ENCODE results near the gene ELFN2.
"Not testable (repeated sequence)": the region's sequence is repeated elsewhere in the genome, so short reads cannot be mapped to it uniquely, and the experiment has no call there.

ELFN2 gene

GRCh38 chr22:37410174-37411055 lies 16.9 kb downstream of the ELFN2 start:
- no peak for DNase-seq (ENCODE audit: low spot score)

DNA sequence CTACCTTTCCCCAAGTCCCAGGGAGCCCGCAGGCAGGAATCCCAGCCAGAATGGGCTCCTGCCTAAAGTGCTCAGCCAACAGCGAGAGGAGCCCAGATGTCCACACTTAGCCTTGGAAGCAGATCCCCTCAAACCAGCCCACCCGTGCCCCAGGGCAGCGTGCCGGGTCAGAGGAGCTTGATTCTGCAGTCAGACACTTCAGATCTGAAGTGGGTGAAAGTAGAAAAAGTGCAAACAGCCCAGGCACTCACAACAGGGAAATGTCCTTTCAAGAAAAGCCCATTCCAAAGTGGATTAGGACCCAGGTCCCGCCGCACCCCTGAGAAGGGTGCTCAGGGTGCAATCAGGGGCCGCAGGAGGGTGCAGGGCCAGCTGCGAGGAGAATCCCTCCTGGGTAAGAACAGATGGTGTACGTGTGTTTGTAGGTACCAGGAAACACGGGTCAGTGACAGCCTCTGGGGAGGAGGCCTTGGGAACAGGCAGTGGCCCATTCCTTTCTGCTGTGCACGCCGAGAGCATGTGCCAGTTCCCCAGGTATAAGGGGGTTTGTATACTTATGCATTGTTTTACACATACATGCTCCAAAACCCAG lies 17.7 kb downstream of the ELFN2 start:
- no peak for DNase-seq (ENCODE audit: low spot score)

DNA sequence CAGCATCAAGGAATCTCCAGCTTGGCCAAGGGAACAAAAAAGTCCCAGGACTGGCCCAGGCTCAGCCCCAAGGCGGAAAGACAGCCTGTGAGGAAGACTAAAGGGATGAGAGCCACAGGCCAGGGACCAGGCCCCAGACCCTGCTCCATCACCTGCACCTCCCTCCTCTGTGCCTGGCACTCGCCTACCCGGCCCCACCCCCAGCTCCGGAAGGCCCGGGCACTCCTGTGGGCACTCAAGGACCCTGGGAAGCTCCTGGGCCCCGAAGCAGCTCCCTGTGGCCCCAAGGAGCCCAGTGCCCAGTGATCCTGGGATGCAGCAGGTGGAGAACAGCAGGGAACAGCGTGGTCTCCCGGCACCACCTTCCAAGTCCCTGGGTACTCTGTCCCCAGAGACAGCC lies 18.2 kb downstream of the ELFN2 start:
- DNase-seq (ENCODE audit: low spot score) = no peak

- DNase-seq (ENCODE audit: low spot score) = no peak
These were observed 19.4 kb downstream of the ELFN2 start for GRCh38 chr22:37407856-37408255.

GRCh38 chr22:37406441-37407235 lies 20.6 kb downstream of the ELFN2 start:
- DNase-seq (ENCODE audit: low spot score) = no peak

DNA sequence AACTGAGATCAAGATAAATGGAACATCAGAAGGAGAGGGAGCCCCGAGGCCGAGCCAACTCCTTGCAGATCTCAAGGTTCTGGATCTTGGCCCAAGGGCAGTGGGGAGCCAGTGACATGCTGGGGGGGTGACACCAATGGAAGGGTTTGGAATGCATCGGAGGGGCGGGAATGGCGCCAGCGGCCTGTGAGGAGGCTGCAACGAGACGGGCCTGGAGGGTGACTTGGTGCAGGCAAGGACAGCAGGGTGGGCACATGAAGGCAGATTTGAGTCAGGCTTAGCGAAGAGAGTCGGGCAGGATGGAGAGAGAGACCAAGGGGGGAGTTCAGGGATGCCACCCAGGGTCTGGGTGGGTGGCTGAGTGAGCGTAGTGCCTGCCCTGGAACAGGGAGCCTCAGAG lies 23.2 kb downstream of the ELFN2 start:
- DNase-seq (ENCODE audit: low spot score) = no peak

- DNase-seq (ENCODE audit: low spot score) = no peak
These were observed 23.9 kb downstream of the ELFN2 start for GRCh38 chr22:37403267-37403960.

GRCh38 chr22:37402184-37402506 lies 25.1 kb downstream of the ELFN2 start:
- DNase-seq (ENCODE audit: low spot score) = no peak

GRCh38 chr22:37401401-37402183 lies 25.7 kb downstream of the ELFN2 start:
- no peak for DNase-seq (ENCODE audit: low spot score)

DNA sequence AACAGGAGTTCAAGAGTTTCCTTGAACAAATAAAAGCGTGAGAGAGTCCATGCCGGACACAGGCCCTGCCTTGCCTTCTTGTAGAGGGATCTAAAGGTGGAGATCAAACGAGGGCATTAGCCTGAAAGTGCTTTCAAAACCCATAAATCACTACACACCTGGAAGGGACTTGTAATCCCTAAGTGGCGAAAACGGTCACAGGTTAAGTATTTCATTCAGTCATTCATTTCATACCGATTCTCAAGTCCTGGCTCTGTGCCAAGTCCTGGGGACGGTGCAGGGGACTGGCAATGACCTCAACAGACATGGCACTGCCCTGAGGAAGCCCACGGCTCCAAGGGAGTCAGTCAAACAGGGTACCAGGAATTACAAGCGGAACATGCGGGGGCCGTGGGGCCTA lies 26.6 kb downstream of the ELFN2 start:
- DNase-seq (ENCODE audit: low spot score) = no peak

- not testable (repeated sequence) for DNase-seq (ENCODE audit: low spot score)
These were observed 27.8 kb downstream of the ELFN2 start for GRCh38 chr22:37399457-37399856.

DNA sequence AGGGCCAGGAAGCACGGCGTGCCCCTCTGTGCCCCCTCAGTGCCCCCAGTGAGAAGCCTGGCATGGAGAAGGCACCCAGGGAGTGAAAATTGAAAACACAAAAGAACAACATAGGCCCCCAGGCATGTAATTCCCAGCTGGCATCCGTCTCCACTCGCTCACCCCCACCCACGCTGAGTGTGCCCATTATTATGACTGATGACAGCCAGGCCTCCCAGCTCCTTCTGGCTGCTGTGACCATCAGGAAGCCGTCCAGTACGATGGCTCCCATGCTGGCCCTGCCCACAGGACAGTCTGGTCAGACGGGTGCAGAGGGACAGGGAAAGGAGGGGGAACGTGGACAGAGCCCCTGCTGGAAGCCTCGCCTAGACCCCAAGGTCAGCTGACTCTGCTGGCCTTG lies 30.1 kb downstream of the ELFN2 start:
- DNase-seq (ENCODE audit: low spot score) = no peak

- DNase-seq (ENCODE audit: low spot score) = no peak
These were observed 30.7 kb downstream of the ELFN2 start for GRCh38 chr22:37396488-37397084.

DNA sequence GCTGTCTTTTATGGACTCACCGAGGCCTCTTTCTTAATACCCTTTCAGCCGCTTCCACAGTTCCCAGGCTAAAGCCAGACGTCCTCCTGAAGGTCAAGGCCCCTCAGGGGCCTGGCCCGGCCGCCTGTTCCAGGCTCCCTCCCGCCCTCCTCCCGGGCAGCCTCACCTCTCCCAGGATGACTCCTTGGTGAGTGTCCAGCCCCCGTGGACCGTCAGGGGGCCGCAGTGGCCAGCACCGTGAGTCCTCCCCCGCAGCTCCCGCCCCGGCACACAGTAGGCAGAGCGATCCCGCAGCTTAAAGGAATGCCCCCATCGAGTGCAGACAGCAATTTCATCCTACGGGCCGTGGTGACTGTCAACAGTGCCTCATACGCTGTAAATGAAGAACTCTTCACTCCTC lies 32.9 kb downstream of the ELFN2 start:
- DNase-seq (ENCODE audit: low spot score) = no peak

DNA sequence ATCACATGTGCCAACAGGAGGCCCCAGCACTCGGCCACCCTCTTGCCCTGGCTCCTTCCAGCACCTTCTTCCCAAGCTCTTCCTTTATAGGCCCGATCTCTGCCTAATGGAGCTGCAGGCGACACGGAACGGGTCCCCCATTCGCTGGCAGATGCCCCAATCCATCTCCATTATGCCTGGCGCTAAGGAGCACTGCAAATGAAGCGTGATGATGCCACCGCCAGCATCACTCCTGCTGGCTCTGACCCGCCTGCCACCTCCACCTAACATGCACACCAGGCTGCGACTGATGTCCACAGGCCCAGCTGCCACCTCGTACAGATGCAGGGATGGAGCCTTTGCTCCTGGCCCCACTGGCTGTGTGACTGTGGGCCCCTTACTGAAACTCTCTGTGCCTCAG lies 33.5 kb downstream of the ELFN2 start:
- no peak for DNase-seq (ENCODE audit: low spot score)

GRCh38 chr22:37392721-37393328 lies 34.5 kb downstream of the ELFN2 start:
- DNase-seq (ENCODE audit: low spot score) = no peak

GRCh38 chr22:37391702-37392101 lies 35.6 kb downstream of the ELFN2 start:
- DNase-seq (ENCODE audit: low spot score) = no peak

GRCh38 chr22:37390075-37390474 lies 37.2 kb downstream of the ELFN2 start:
- no peak for DNase-seq (ENCODE audit: low spot score)

GRCh38 chr22:37388538-37388937 lies 38.7 kb downstream of the ELFN2 start:
- no peak for DNase-seq (ENCODE audit: low spot score)

- no peak for DNase-seq (ENCODE audit: low spot score)
These were observed 39.5 kb downstream of the ELFN2 start for GRCh38 chr22:37387793-37388192.

GRCh38 chr22:37386441-37386840 lies 40.8 kb downstream of the ELFN2 start:
- no peak for DNase-seq (ENCODE audit: low spot score)

Measured in AG08396 (cell line).